Activated CD8-positive, alpha-beta memory T cell treated with anti-CD3 and anti-CD28 coated beads, Interleukin-2, amount 50 U/mL, for 24 hours (primary cell): ENCODE measurements around the gene HMX1.

Experiments used
- DNase-seq: peaks from one replicate; pipeline ENCODE4 v3.0.0-alpha.2; 2020; ENCODE audit errors: extremely low read depth

HMX1 gene

DNA sequence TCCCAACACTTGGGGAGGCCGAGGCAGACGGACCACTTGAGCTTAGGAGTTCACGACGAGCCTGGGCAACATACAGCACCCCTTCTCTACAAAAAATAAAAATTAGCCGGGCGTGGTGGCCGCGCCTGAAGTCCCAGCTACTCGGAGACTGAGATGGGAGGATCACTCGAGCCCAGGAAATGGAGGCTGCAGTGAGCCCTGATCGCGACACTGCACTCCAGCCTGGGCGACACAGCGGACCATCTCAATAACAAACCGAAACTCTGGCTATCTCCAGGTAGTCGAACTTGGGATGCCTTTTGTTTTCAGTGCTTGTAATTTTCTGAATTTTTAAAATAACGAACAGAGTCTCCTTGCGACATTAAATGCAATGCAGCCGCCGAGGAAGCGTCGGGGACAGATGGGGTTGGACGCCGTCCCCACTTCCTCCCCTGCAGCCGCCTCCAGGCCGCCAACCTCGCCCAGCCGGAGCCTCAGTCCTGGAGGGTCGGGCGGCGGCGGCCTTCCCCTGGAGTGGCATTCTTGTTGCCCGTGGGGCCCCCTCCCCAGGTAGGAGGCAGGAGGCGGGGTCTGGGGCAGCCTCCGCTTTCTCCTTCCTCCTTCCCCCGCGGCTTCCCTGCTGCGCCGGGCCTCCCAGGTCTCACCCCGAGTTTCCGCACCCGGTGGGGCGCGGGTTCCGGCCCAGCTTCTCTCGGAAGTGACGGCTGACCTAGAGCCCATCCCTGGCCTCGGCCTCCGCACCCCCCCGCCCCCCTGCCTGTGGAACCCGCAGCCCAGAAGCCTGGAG is 14.6 kb downstream of the HMX1 start:
- DNase-seq: no peak

DNA sequence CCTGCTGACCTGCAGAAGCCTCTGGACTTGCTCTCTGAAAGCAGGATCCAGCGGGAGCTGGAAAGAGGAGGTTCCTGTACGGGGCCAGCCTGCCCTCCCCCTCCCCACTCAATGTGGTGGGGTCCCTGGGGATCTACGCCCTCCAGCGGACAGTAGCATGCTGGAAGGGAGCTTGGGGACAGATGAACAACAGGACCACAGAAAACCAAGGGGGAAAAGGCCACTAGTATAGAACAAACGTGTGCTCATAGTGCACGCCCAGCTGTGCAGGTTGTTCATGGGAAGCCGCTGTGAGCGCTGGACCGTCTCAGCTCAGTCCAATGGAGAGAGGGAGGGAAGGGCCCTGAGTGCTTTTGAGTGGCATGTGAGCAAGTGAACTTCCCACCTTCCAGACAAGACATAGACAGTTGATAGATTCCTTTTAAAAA is 15.8 kb downstream of the HMX1 start:
- DNase-seq: no peak

DNA sequence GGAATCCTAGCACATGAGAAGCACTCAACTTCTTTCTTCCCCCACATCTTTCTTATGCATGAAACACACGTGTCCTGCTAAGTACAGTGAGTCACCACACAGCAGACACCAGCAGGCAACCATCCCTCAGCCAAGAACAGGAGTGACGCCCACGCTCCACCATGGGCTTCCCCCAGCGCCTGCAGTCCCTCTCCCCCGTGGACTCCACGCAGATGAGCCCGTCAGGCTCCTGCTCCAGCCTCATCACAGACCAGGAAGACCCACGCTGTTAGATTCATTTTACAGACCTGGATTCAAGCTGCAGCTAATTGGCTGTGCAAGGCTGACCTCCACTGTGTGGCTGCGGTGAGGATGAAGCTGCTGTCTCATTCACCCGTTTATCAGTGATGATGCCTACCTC is 16.7 kb downstream of the HMX1 start:
- no peak for DNase-seq

DNA sequence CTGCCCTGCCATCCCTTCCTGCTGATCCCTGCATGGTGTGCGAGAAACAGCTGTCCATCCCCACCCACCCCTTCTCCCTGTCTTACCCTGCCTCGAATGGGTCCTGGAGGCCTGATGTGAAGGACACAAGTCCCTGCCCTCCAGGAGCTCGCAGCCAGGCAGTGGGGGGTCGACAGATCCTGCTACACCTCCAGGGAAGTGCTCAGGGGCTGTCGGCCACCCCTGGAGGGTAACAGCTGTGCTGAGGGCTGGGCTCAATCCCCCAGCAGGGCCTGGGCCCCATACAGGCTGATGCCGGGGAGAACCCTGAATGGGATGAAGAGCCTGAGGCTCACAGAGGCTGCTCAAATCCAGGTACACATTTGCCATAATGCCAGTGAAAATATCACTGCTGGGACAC is 17.6 kb downstream of the HMX1 start:
- DNase-seq: no peak

DNA sequence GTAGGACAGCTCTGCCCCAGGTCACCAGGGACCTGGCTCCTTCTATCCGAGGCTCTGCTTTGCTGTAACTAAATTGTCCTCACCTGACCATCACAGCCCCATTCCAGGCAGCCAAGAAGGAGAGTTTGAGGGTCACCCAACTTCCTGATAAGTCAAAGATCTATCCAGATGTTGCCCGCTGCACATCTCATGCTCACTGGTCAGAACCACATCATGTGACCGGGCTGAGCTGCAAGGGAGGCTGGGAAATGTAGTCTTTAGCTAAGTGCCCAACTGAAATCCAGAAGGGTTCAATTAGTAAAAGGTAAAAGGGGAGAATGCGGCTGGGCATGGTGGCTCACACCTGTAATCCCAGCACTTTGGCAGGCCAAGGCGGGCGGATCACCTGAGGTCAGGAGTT is 18.4 kb downstream of the HMX1 start:
- DNase-seq: no peak

DNA sequence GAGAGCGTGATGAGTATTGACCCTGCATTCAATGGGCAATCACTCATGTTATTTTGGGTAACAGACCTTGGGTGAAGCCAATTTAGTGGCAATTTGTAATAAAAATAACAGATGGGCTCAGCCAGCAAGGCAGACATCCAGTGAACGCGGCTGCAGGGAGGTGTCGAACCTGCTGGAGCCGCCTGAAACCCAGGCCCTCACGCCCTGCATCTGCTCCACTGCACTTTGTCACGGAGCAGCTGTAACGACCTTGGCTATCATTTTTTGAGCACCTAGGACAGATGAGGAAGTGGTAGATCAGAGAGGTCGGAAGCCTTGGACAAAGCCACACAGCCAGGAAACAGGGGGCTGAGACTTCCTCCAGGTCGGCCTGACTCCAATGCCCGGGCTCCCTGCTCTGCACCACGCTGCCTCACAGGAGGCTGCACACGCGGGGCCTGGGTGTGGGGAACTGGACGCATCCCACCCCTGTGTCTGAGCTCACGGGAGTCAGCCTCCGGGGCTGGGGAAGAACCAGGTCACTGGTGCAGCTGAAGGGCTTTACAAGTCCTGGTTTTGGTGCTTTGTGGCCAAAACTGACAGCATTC is 19.4 kb downstream of the HMX1 start:
- no peak for DNase-seq

DNA sequence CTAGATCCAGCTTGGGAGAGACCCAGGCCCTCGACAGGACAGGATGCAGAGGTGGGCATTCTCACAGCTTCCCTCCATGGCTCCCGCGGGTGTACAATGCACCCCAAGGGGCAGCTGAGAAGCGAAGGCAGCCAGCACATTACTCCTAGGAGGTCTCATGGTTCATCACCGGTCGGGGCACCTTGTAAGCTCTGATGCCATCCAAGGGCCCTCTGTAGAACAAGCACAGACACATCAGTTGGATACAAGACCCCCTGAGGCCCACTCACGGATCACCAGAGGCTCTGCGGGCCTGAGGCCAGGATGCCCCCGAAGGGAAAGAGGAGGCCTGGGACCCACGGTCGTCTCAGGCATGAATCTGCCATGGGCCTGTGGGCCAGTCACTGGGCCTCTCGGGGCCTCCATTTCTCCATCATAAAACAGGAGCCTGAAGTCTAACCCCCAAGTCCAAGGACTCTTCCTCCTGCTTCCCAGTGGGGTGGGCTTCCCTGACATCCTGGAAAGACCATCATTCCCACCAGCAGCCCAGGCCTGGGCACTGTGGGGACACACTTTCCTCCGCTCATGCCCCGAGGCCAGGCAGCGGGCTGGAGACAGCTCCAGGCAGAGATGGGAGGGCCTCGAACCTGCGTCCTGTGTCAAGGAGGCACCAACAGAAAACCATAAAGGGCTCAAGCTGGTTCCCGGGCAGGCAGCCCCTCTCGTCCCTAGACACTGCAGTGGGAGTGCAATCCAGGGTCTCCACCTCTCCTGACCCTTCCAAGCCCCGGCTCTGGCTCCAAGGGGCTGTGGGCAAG is 20.1 kb downstream of the HMX1 start:
- no peak for DNase-seq

DNA sequence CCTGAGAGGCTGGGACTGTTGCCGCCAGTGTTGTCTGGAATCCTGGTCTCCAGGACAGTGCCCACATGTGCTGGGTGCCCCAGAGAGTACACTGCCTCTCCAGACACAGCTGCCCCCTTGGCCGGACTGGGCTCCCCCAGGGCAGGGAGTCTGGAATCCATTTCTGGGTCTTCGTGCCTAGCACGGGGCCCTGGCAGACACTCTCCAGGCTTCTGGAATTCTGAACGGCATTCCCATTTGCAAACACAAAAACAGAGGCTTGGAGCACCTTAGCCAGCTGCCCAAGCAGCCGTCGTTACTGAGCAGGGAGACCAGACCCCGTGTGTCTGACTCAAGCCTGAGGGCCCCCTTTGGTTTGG is 20.8 kb downstream of the HMX1 start:
- no peak for DNase-seq

DNA sequence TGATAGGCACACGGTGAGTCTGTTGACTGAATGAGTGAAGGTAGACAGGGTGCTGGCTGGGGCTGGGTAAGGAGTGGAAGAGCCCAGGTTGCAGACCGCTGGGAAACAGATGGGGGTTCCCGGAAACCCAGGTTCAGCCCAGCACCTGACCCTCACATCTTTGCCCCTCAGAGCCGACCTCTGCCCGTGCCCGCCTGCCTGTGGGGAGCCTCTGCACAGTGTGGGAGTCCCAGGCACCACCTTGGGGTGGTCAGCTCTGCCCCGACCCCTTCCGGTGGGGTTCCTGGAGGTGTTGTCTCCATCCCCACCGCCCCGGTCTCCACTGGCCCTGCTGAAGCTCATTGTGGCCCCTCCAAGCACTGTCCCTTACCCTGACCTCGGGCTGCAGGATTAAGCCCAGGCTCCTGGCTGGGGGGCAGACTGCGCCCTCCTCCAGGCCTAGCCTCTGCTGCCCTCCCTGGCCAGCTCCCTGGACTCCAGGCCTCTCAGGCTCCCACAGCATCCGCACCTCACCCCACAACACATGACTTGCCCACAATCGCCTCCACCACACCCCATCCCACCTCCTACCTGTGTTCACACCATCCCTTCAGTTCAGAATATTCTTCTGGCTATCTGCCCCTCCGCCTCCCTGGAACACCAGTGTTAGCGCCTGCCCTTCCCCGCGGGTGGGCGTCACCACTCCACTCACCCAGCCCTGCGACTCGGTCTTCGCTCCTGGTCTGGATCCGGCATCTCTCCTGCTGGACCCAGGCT is 21.4 kb downstream of the HMX1 start:
- no peak for DNase-seq

DNA sequence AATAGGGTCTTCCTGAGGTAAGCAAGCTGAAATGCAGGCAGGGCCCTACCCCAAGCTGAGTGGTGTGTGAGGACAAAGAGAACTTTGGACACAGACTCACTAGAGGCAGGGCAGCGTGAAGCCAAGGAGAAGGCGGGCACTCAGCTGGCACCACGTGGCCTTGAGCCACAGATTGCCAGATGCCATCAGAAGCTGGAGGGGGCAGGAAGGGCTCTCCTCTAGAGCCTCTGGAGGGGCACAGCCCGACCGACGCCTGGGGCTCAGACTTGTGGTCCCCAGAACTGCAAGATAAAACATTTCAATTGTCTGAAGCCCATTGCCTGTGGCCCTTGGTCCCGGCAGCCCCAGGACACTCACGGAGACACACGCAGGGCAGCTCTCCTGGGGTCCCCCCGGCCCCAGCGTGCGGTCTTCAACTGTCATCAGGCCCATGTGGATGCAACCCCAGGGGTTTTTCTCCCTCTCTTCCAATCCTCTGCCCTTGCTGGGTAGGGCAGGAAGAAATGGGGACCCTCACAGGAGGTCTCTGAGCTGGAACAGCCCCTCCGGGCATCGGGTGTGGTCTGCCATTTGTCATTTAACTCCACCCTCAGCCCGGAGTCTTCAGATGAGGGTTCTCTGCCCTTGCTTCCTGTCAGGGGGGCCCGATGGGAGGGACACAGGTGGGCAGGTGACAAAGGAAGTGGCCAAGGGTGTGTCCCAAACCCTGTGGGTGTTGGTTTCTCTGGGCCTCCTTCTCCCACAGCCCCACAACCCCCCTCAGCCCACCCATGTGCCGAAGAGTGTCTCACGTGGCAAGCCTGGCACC is 22.2 kb downstream of the HMX1 start:
- no peak for DNase-seq

DNA sequence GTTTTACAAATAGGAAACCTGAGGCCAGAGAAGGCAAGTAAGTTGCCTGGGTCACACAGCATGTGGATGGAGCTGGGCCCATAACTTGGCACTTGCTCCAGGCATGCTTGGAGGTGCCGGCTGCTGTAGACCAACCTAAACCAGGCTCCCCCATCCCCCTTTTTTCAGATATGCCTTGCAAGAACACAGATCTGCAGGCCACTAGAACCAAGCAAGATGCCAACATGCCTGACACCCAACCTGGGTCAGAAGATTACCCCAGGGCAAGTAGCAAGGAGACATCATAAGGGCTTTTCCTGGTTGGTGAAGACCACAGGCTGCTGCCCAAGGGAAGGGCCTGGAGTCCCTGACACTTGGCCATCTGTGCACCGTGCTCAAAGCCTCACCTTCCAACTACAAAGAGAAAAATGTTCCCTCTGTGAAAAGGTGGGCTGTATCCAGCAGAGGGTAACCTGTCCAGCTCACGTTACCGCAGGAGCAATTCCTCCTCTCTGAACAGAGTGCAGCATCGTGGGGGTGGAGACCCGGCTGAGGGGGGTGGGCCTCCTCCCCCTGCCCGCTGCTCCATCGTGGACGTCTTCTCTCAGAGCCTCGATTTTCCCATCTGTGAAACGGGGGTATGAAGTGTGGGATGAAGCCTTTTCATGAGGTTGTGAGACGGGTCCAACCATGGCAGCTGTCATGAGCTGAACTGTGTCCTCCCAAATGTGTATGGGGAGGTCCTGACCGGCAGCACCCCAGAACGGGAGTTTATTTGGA is 23.0 kb downstream of the HMX1 start:
- no peak for DNase-seq

DNA sequence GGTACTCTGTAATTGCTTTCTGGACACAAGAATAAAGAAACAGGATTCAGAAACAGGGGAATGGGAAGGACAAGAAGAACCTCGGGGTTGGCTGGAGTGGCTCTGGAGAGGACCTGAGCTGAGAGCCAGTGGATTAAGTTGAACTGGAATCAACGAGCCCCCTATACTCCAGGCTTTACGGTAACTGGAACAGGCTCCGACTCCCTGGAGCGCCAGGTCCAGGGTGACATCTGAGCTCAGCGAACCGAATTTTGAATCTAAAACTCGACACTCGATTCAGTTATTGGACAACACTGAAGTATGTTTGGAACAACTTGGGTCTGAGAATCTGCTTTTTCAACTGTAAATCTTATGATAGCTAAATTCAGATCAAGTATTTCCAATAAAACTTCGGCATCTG is 23.9 kb downstream of the HMX1 start:
- no peak for DNase-seq

DNA sequence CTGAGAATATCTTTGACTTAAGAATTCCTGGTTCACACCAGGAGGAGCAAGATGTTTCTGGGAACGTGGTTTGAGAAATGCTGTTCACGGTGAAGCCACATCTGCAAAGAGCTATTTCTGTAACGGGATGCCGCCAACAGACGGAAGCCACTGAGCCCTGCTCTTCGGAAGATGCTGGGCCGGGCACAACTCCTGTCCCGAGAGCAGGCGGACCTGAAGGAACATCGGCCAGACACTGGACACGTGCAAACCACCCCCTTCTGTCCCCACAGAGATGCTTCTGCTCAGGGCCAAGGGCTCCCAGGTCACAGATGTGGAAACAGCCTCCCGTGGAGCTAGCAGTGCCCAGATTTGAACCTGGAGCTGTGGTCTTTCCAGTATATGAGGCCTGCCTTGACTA is 24.3 kb downstream of the HMX1 start:
- DNase-seq: no peak

DNA sequence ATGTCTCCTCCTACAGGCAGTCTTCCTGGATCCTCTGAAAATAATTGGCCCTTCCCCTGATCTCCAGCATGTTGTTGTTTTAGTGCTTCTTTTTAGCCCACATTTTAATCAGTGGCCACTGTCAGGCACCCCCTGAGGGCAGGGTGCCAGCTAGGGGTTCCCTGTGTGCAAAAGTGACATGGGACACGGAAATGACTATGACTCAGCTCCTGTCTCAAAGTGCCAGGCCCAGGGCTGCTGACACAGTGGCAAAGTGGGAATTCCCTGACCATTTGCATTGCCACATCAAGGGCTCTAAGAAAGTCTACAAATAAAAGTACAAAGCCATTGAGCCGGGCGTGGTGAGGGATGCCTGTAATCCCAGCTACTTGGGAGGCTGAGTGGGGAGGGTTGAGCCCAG is 24.8 kb downstream of the HMX1 start:
- DNase-seq: no peak

DNA sequence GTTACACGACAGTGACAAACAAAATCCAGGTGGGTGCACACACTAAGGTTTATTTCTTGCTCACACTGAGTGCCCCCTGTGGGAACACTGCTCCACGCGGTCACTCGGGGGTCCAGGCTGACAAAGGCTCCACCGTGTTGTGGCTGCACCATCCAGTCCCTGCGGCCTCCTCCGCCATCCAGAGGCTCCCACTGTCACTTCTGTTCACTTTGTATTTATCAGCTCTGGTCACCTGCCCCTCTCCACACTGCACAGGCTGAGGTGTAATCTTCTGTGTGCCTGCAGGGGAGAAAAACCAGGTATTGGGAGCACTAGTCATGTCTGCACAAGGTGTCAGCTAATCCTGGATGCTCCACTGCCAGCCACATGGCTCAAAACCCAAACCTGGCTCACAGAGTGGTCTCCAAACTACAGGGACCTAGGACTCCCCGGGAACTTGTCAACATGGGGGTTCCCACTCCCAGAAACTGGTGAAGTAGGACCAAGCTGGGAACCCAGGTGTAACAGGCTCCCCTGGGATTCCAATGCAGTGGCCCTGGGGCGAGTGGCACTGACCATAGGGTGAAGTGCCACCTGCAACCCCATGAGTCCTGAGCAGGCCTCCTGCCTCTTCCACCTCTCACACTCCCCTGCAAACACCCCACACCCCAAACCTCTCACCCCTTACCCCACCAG is 25.5 kb downstream of the HMX1 start:
- DNase-seq: no peak

DNA sequence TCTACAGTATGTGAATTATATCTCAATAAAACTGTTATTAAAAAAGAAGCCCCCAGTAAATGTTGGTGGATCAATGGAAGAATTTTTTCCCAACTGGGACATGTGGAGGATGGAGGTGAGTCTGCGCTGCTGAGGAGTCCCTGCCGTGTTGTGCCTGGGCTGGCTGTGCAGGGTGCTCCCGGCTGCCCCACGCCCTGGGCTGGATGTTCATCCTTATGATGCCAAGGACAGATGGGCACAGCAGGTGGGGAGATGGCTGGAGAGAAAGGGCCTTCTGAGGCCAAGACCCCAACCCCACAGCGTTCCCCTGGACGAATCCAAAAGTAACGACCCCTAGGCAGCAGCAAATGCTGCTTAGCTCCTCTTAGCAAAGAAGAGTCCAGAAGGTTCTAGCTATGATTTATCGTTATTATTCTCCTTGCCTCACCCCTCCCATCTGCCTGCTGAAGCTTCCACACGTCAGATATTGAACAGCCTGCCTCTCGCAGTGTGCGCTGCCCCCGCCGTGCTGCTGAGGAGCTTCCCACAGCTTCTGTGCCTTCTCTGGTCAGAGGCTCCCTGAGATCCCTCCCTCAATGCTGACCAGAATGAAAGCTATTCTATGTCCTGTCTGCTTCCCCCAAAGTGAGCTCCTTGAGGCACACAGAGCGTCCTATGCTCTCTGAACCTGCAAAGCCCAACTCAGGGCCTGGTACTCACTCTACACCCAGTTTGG is 26.5 kb downstream of the HMX1 start:
- DNase-seq: no peak

DNA sequence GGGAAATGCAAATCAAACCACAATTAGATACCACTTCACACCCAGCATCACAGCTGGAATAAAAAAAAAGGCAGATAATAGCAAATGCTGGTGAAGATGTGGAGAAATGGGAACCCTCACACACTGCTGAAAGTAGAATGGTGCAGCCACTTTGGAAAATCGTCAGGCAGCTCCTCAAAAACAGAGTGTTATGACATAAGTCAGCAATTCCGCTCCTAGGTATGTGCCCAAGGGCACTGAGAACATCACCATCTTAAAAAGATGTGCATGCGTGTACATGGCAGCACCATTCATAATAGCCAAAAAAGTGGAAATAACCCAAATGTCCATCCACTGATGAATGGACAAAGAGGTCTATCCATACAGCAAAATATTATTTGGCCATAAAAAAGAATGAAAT is 28.0 kb downstream of the HMX1 start:
- DNase-seq: no peak

DNA sequence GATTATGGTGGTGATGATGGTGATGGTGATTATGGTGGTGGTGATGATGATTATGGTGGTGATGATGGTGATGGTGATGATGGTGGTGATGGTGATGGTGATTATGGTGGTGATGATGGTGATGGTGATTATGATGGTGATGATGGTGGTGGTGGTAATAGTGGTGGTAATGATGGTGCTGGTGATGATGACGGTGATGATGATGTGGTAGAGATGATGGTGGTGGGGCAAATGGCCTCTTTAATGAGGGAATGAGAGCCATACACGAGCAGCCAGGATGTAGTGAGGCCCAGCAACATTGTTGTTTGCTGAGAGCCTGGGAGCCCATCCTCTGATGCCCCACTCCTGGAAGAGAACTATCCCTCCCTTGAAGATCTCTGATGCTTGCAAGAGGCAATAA is 29.0 kb downstream of the HMX1 start:
- no peak for DNase-seq

DNA sequence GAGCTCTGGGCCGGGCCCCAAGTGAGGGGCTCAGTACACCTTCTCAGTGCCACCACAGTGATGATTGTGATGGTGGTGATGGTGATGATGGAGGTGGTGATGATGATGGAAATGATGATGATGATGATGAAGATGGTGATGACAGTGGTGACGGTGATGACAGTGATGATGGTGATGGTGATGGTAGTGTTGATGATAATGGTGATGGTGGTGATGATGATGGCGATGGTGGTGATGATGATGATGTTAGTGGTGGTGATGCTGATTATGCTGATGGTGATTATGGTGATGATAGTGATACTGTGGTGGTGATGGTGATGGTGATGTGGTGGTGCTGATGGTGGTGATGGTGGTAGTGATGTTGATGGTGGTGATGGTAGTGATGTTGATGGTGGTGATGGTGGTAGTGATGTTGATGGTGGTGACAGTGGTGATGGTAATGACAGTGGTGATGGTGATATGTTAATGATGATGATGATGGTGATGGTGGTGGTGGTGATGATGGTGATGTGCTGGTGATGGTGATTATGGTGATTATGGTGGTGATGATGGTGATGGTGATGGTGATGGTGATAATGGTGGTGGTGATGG is 29.9 kb downstream of the HMX1 start:
- no peak for DNase-seq
